GM21825 (cell line): ENCODE measurements around the gene MCC.

Source experiments
- ATAC-seq: cut with Tn5 transposase; IDR thresholded peaks from one replicate; pipeline ENCODE4 v1.9.1; 2021; ENCODE audit warnings: mild to moderate bottlenecking, moderate library complexity; ENCODE audit not compliant: unreplicated experiment

MCC gene

DNA sequence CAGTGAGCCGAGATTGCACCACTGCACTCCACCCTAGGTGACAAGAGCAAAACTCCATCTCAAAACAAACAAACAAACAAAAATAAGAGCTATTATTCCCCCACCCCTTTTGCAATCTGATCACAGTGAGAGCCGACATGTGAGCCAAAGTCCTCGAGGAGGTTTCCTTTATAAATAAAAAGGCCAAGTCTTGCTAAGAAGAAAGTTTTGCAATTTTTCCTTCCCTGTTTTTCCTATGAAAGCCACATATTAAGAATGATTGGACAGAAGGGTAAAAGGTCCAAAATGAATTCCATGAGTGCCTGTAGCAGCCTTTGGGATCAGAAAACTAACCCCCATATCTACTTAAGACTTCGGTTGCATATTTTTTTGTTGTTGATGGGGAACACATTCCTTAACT lies 233.1 kb downstream of the MCC start:
- no peak for ATAC-seq

DNA sequence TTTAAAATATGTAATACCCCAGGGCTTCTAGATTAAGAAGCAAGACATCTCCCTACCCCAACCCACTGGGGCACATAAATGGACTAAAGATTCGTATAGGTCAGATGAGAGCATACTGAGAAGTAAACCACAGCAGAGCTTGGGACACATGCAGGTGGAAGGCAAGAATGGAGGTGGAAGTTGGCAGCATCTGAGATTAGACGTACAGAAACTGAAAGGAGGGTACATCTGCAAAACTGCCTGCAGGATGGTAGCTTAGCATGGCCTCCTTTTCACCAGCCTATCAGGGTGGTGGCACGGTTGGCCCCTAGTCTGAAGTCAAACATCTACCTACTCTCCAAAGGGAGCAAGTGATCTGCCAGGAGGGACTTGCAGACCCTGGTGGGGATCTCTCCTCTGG lies 235.2 kb downstream of the MCC start:
- no peak for ATAC-seq

DNA sequence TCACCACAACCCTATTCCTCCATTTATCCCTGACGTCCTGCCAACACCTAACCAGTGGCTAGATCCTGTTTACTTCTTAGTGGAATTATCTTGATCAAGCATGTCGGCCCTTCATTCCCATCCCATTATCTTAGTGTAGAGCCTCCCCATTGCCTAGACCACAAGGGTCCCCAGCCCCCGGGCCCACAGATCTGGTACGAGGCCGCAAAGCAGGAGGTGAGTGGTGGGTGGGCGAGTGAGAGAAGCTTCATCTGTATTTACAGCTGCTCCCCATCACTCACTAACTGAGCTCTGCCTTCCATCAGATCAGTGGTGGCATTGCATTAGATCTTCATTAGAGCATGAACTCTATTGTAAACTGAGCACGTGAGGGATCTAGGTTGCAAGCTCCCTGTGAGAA lies 236.2 kb downstream of the MCC start:
- no peak for ATAC-seq

- ATAC-seq, result no peak
Observed at GRCh38 chr5:113250341-113250953, 237.8 kb downstream of the MCC start.

DNA sequence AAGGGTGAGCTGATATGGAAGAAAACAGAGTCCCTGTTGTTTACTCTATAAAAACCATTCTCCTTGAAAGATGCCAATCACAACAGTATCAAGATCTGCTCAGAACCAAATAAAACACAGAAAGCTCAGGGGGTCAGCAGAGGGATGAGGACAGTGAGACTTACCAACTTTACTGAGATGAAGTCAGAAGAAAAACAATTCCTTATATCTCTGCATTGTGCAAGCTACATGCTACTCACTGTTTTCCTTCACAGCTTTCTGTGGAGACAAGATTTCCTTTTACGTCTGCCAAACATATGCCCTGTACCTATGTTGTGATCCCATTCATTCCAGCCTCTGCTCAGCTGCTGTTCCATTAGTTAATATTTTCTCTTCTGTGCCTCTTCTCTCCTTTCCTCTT lies 239.0 kb downstream of the MCC start:
- no peak for ATAC-seq

DNA sequence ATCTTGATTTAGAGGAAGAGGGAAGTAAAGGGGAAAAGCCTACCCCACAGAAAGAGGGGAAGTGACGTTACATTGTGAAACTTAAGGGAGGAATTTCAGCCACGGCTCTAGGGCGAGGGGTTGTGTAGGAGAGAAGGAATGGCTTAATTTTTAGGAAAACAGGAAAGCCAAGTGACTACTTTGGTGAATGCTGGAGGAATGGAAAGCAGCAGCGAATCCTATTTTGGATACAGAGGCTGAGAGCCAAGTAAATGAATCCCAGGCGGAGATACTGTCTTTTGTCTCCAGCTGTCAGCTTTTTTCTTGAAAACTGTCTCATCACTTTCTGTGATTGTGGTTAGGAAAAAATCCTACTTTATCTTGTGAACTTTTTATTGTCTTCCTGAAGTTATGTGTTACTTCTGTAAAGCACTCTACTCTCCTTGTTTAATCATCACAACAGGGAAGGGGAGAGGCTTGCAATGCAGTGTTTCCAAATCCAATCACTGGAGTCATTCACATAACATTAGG lies 241.8 kb downstream of the MCC start:
- ATAC-seq, result no peak

GRCh38 chr5:113245427-113246225 lies 242.6 kb downstream of the MCC start:
- no peak for ATAC-seq

DNA sequence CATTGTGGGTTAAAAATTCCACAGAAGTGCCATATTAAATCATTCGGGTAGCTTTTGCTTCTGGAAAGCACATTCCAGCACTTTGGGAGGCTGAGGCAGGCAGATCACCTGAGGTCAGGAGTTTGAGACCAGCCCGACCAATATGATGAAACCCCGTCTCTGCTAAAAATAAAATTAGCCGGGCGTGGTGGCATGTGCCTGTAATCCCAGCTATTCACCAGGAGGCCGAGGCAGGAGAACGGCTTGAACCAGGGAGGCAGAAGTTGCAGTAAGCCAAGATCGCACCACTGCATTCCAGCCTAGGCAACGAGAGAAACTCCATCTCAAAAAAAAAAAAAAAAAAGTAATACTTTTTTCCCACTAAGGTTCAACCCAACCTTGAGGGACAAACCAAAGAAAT lies 243.3 kb downstream of the MCC start:
- no peak for ATAC-seq

- ATAC-seq, result no peak
Observed at GRCh38 chr5:113243349-113243664, 244.9 kb downstream of the MCC start.

GRCh38 chr5:113242481-113243348 lies 245.5 kb downstream of the MCC start:
- ATAC-seq, result no peak

DNA sequence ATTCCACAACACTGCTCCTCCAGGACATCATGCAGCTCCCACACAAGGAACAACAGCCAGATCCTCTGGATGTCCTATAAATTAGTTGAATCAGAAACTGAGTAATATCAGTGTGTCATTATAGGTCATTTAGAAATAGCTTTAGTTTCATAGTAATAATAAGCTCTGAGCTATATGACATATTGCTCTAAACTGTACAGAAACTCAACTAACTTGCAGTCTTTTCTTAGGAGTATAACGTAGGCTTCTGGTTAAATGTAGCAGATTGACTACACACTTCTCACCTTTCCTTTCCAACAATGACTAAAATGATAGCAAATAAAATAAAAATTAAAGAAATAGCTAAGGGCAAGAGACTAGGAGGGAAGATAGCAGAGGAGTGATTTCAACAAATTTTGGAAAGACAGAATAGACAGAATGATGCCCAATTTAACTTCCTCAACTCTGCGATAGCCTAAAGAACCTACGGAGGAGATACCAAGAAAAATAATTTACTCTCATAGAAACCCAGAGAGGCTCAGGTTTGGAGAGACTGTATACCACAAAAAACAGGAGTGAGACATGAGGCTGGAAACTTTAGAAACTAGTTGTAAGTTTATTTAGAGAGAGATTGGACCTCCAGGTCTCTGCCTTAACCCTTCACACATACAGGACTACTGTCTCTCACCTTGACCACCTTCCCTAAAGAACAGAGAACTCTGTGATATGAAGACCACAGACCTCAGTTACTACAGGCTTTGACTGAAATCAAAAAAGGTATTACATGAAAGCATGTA lies 247.1 kb downstream of the MCC start:
- no peak for ATAC-seq

DNA sequence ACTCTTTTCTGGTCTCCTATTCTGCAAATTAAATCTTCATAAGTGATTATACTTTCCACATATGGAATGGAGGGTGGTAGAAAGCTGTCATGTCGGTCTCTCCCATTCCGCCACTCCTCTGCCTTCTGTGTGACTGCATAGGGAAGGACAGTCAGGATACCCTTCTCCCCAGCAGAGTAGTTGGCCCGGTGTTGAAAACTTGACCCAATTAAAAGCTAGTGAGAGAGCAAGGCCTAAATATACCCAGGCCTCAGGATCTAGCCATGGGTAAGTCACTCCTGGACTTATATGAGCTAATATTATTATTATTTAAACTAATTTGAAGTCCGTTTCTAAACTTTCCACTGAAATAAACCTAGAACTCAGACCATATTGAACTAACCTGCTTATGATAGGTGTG lies 248.2 kb downstream of the MCC start:
- ATAC-seq, result no peak

DNA sequence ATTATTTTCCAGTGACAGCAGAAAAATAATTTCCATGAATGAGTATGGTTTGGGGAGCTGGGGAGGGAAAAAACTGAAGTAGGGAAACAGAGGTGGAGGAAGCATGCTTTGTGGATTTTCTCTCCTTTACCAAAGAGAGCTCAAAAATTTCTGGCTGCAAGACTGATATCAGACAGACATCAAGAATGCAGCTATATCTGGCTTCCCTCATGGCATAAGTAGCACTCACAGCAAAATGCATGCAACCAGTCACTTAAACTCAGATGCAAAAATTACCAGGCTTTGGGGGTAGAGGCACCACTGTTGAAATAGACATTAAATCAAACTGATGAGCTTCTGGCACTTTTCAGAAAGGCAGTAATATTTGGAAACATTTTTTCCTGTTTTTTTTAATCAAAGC lies 250.4 kb downstream of the MCC start:
- ATAC-seq, result no peak

DNA sequence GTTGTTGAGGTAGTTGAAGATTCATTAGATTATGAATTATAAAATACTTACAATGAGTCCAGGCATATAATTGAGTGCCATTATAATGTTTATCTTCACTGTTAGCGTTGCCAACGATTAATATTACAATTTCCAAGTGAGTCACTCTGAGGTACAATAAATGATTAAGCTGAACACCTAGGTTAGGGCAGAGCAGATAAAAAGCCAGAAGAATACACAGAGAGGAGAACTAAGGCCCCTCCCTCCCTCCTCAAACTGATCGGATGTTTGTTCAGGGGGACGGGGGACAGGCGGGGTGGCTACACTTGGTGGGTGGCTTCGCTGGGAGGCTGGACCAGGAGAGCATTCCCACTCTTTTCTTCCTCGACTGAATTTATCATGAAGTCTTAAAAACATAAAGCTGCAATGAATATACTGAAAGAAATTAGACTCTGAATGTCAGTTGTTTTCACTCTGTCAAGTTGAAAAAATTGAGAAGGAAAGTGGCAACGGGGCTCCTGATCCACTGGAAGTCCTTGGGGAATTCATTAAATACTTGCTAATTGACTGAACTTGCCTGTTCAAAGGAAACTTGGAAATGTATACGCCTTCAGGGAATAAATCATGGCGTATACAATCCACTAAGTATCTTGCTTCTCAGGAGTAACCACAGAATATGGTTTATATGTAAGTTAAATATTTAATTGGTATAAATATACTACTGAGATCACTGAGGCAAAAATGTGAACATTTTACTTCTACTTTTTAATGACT lies 251.5 kb downstream of the MCC start:
- no peak for ATAC-seq

DNA sequence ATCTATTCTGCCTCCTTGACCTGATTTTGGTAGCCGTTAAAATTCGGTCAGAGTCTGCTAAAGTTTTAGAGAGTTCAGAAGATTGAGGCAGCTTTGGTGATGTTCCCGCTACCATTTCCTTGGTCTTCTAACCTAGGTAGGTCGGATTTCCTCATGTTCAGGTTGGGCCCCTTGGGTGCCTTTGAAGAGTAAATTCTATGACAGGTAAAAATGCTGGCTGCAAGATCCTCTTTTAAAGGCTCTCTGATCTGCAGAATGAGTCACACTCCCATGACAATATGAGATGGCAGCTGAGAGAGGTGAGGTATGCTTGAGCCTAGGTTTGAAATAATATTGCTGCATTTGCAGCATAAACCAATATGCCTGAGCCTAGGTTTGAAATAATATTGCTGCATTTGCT lies 252.4 kb downstream of the MCC start:
- no peak for ATAC-seq

- no peak for ATAC-seq
Observed at GRCh38 chr5:113234546-113234945, 253.7 kb downstream of the MCC start.

GRCh38 chr5:113233606-113234005 lies 254.6 kb downstream of the MCC start:
- no peak for ATAC-seq

GRCh38 chr5:113232667-113233066 lies 255.6 kb downstream of the MCC start:
- no peak for ATAC-seq

DNA sequence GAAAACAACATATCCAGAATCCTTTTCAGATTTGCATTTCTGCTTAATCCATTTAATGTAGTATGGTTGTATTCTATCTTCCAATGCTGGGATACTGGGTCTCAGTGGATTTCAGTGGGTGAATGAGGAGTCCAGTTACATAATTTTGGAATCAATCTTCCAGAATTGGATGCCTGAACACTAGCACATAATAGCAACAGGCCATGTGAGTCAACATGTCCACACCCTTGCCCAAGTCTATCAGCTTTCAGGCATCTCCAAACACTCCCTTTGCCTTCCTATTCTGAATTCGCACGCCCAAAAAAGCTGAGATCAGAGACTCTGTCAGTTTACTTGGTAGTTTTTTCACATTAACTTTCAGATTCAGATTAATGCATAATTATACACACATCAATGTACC lies 256.0 kb downstream of the MCC start:
- no peak for ATAC-seq

- ATAC-seq, result no peak
Observed at GRCh38 chr5:113231653-113232000, 256.6 kb downstream of the MCC start.
